Measurements from ENCODE around the gene GBA2. TPM values are rescaled to one million over a fixed set of nuclear protein-coding genes. Genes with fewer than 3 reads are reported as not detected.

Gene GBA2
- total RNA-seq, 1 experiment from 2014 or later: 63.6 TPM

GRCh38 chr9:35723908-35724307 is 25.1 kb downstream of the GBA2 start:
- no peaks in the 10 kb centered on the region for H3K27me3 ChIP-seq (ENCODE audit: insufficient read depth, low read length)
- no peak overlapping the region for H3K9ac ChIP-seq (ENCODE audit: low read length)
- intact Hi-C loops (cut with micrococcal nuclease): no loop called here
- BruUV-seq (replicated peaks): no TSS peak
- no peak for TF ChIP-seq ZFX (IDR thresholded peaks at IDR 0.05)
- TF ChIP-seq TCF7L2 (IDR thresholded peaks at IDR 0.05; ENCODE audit: borderline replicate concordance, extremely low read depth, insufficient read depth, insufficient read length): no peak
- TF ChIP-seq POLR2AphosphoS5 (IDR thresholded peaks at IDR 0.05; ENCODE audit: low read depth, low read length): no peak
- no peak for TF ChIP-seq ZBTB33 (IDR thresholded peaks at IDR 0.05; ENCODE audit: extremely low read depth, insufficient replicate concordance, low read length)
- TF ChIP-seq EZH2phosphoT487 (IDR thresholded peaks at IDR 0.05; ENCODE audit: borderline replicate concordance): no peak
- no peak for TF ChIP-seq SIN3A (IDR thresholded peaks at IDR 0.05; ENCODE audit: low read depth)
- no peak for TF ChIP-seq SRF (IDR thresholded peaks at IDR 0.05; ENCODE audit: low read depth)
- no peak for TF ChIP-seq ATF3 (IDR thresholded peaks at IDR 0.05)
- H3K79me2 ChIP-seq (ENCODE audit: insufficient read depth, low read length): peaks cover 29% of the 10 kb centered on the region
- H4K20me1 ChIP-seq (ENCODE audit: insufficient read depth): no peaks in the 10 kb centered on the region
- no peak overlapping the region for H3K4me3 ChIP-seq (replicated peaks in 1 of 2; ENCODE audit: low read depth in 1 of 2, low read length in 2 of 2)
- H3K9me2 ChIP-seq (ENCODE audit: insufficient read depth): no peaks in the 10 kb centered on the region
- H3K9me3 ChIP-seq (ENCODE audit: control insufficient read depth in 1 of 2, insufficient read depth in 1 of 2, low read depth in 1 of 2, low read length in 2 of 2): no peaks in the 10 kb centered on the region
- ATAC-seq (no peak), DNase-seq (ENCODE audit: low read depth, low spot score) (no peak)
- POLR2A ChIA-PET: no interaction called here
- no peaks in the 10 kb centered on the region for H3K4me1 ChIP-seq (ENCODE audit: control insufficient read depth in 1 of 2, insufficient read depth in 2 of 2, low read length in 2 of 2)
- CTCF ChIA-PET: no interaction called here
- no peak overlapping the region for H3K27ac ChIP-seq (ENCODE audit: low read depth, low read length)
- H2AFZ ChIP-seq (ENCODE audit: low read depth, low read length, poor library complexity, severe bottlenecking): no peak overlapping the region
- RAD21 ChIA-PET (ENCODE audit: low non-redundant PET in 1 of 2, low total read pairs in 2 of 2, uncharacterized antibody in 2 of 2, unreplicated experiment in 2 of 2): no interaction called here
- no peak overlapping the region for H3K4me2 ChIP-seq (ENCODE audit: low read length)
- peaks cover 49 to 59% of the 10 kb centered on the region in 2 experiments for H3K36me3 ChIP-seq (ENCODE audit: control insufficient read depth in 1 of 2, insufficient read depth in 2 of 2, low read length in 2 of 2)

- CTCF ChIA-PET: no interaction called here
- H3K9ac ChIP-seq (ENCODE audit: low read length): no peak overlapping the region
- intact Hi-C loops (cut with micrococcal nuclease): no loop called here
- no peaks in the 10 kb centered on the region for H3K9me2 ChIP-seq (ENCODE audit: insufficient read depth)
- no peaks in the 10 kb centered on the region for H3K4me1 ChIP-seq (ENCODE audit: control insufficient read depth in 1 of 2, insufficient read depth in 2 of 2, low read length in 2 of 2)
- H4K20me1 ChIP-seq (ENCODE audit: insufficient read depth): no peaks in the 10 kb centered on the region
- RAD21 ChIA-PET (ENCODE audit: low non-redundant PET in 1 of 2, low total read pairs in 2 of 2, uncharacterized antibody in 2 of 2, unreplicated experiment in 2 of 2): no interaction called here
- H3K4me2 ChIP-seq (ENCODE audit: low read length): no peak overlapping the region
- no TSS peak for BruUV-seq (replicated peaks)
- no peak for ATAC-seq
- H3K36me3 ChIP-seq (ENCODE audit: control insufficient read depth in 1 of 2, insufficient read depth in 2 of 2, low read length in 2 of 2): peaks cover 53 to 64% of the 10 kb centered on the region in 2 experiments
- DNase-seq (ENCODE audit: low read depth, low spot score): no peak
- H3K4me3 ChIP-seq (replicated peaks in 1 of 2; ENCODE audit: low read depth in 1 of 2, low read length in 2 of 2): no peak overlapping the region
- H3K79me2 ChIP-seq (ENCODE audit: insufficient read depth, low read length): peaks cover 24% of the 10 kb centered on the region
- POLR2A ChIA-PET: no interaction called here
- TF ChIP-seq EGR1 (IDR thresholded peaks at IDR 0.05; ENCODE audit: low read depth) (no peak), EZH2 (IDR thresholded peaks at IDR 0.05) (no peak), ZNF274 (IDR thresholded peaks at IDR 0.05; ENCODE audit: low read depth, low read length) (no peak), POLR2AphosphoS5 (IDR thresholded peaks at IDR 0.05; ENCODE audit: low read depth, low read length) (no peak), EZH2phosphoT487 (IDR thresholded peaks at IDR 0.05; ENCODE audit: borderline replicate concordance) (no peak), RAD21 (IDR thresholded peaks at IDR 0.05; ENCODE audit: low read depth) (no peak), SP1 (IDR thresholded peaks at IDR 0.05; ENCODE audit: low read depth) (no peak)
- H3K9me3 ChIP-seq (ENCODE audit: control insufficient read depth in 1 of 2, insufficient read depth in 1 of 2, low read depth in 1 of 2, low read length in 2 of 2): no peaks in the 10 kb centered on the region
- no peak overlapping the region for H3K27ac ChIP-seq (ENCODE audit: low read depth, low read length)
- H3K27me3 ChIP-seq (ENCODE audit: insufficient read depth, low read length): no peaks in the 10 kb centered on the region
- no peak overlapping the region for H2AFZ ChIP-seq (ENCODE audit: low read depth, low read length, poor library complexity, severe bottlenecking)
These were observed 25.6 kb downstream of the GBA2 start for GRCh38 chr9:35723426-35723825.
